SK-N-SH treated with all-trans-retinoic acid at 6 μM for 48 hours (cell line): ENCODE measurements around the gene DEPDC7.

Source experiments
- GLIS3 ChIP-seq: fragments of 250-450 bp; sonication (Bioruptor Pico); IDR thresholded peaks from 2 replicates; pipeline ENCODE4 v1.5.0; 2020; ENCODE audit warnings: mild to moderate bottlenecking, moderate library complexity
- ISL1 ChIP-seq: fragments of 250-450 bp; sonication (Bioruptor Pico); IDR thresholded peaks from 2 replicates; pipeline ENCODE4 v2.1.2; 2022; ENCODE audit warnings: mild to moderate bottlenecking, moderate library complexity
- OSR1 ChIP-seq: fragments of 250-450 bp; sonication (Bioruptor Pico); IDR thresholded peaks from 2 replicates; pipeline ENCODE4 v1.8.0; 2022; ENCODE audit warnings: moderate library complexity, mild to moderate bottlenecking, inconsistent platforms
- POU6F1 ChIP-seq: fragments of 250-450 bp; sonication (Bioruptor Pico); IDR thresholded peaks from 2 replicates; pipeline ENCODE4 v1.8.0; 2021; ENCODE audit warnings: low read depth, mild to moderate bottlenecking, moderate library complexity, borderline replicate concordance
- RARB ChIP-seq: fragments of 250-450 bp; sonication (Bioruptor Pico); IDR thresholded peaks from 2 replicates; pipeline ENCODE4 v1.8.0; 2021; ENCODE audit warnings: mild to moderate bottlenecking, moderate library complexity
- ZFP30 ChIP-seq: fragments of 450-650 bp; formaldehyde crosslinking; IDR thresholded peaks from 2 replicates; pipeline ENCODE4 v1.5.0; 2022; ENCODE audit warnings: mild to moderate bottlenecking, moderate library complexity
- ZNF8 ChIP-seq: fragments of 450-650 bp; formaldehyde crosslinking; IDR thresholded peaks from 2 replicates; pipeline ENCODE4 v1.5.0; 2020; ENCODE audit warnings: mild to moderate bottlenecking, moderate library complexity

GRCh38 chr11:33043221-33043830, 27.6 kb downstream of the DEPDC7 start:
- TF ChIP-seq GLIS3 (CRISPR knock-in tag) (no peak), ISL1 (CRISPR knock-in tag) (no peak), ZFP30 (CRISPR knock-in tag) (no peak), ZNF8 (CRISPR knock-in tag) (no peak), RARB (CRISPR knock-in tag) (no peak), POU6F1 (no peak), OSR1 (CRISPR knock-in tag) (no peak)
